Hematopoietic multipotent progenitor cell treated with erythropoietin and hydrocortisone succinate and interleukin-3 and kit ligand, for 17 days (in vitro differentiated cells): ENCODE results near the gene ID2.

Experiments
- DNase-seq: peaks from one replicate; pipeline ENCODE4 v3.0.0-alpha.2; 2015; ENCODE audit warnings: low spot score

The ID2 gene

DNA sequence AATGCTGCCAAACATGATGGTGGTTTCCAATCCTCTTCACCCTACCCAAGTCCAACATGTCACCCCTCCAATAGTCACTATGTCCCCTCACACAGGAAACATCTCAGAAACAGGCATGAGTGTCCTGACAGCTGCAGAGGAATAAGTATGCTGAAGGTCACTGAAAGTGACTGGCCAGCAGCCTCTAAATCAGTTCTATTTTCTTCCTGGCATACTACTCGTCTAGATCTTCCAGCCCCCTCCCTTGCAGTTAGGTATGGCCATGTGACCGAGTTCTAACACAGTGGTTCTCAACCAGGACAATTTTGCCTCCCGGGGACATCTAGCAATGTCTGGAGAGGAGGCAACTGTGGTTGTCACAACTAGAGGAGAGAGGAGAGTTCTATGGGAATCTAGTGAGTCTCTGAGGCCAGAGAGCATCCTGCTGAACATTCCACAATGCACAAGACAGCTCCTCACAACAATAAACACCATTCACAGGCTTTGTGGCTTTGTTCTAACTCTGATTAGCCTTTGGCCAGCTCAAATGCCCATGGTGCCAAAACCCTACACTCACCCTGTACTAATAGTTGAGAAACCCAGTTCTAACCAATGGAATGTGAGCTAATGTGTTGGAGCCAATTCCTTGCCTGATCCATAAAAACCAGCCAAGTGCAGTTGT is 12.6 kb upstream of the ID2 start:
- no peak for DNase-seq

DNA sequence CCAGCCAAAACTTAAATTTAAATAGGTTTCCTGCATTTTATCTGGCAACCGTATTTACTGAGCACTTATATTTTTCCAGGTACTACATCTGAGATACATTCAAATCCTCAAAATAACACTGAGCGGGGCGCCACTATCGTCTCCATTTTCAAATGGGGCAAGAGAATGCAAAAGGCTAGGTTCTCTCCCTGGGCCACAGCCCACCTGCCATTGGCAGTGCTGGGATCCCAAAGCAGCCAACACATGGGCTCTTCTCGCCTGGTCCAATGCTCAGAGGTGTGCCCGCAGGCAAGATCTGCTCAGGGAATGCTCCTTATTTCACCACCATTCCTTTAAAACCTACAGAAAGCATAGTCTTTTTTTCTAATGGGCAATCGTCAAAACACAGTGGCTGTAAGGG is 11.3 kb upstream of the ID2 start:
- no peak for DNase-seq

DNA sequence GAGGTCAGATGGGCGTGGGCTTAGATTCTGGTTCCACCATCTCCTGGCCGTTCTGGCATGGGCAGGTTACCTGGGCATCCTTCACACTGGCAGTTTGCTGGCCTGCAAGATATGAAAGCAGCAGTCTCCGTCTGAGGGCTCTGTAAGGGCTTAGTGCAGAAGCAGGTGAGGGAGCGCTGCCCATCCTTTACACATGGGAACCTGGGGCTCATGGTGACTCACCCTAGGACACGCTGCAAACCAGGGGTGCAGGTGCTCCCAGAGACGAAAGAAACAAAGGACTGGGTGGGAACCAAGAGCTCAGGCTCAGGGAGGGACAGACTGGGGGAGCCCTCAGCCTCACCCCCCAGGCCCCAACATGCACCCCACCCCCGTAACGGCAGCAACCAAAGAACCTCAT is 10.7 kb upstream of the ID2 start:
- DNase-seq: no peak

DNA sequence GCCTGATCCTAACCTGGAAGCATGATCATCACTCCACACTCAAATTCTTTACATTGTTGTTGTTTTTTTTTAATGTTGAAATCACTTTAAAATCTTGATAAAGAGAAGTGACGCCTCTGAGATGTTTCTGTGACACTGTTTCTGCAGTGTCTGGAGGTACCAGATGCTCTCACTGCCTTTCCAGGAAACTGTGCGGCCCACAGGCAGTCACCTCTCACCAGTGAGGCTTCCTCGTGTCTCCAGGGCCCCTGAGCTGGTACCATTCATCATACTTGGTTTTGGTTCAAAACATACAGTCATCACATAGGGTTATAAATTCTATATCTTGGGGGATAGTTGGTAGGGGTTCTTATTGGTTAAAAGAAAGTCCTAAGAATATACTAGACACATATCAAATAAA is 10.1 kb upstream of the ID2 start:
- no peak for DNase-seq

DNA sequence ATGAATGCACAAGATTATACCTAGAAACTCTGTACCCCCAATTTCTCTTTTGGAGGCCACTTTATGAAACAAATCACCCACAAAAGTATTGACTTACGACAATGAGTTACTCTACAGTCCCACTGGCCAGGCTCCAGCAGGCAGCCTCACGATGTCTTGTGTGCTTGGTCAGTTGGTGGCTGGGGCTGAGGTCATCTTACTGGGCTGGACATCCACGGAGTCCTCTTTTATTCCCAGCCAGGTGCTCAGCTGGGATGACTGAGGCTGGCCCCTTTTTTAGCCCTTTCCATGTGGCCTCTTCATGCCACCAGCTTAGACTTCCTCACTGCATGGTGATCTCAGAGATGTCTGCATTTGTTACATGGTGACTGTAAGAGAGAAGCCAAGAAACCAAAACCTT is 8.9 kb upstream of the ID2 start:
- DNase-seq: no peak

DNA sequence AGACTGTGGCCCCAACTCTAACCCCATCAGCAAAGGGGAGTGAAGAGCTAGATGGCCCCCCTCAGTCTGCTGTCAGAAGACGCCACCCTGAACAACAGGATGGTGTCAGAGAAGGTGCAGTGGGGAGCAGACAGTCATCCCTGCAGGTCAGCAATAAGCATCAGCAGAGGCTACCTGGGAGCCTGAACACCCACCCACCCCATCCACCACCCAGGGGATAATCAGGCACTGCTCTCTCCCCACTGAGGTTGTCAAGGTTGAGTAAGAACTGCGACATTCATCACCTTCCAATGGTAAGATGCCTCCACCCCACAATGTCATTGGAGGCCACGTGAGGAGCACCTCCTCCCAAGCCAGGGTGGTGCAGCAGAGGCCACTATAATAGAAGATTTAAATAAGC is 8.5 kb upstream of the ID2 start:
- DNase-seq: no peak

DNA sequence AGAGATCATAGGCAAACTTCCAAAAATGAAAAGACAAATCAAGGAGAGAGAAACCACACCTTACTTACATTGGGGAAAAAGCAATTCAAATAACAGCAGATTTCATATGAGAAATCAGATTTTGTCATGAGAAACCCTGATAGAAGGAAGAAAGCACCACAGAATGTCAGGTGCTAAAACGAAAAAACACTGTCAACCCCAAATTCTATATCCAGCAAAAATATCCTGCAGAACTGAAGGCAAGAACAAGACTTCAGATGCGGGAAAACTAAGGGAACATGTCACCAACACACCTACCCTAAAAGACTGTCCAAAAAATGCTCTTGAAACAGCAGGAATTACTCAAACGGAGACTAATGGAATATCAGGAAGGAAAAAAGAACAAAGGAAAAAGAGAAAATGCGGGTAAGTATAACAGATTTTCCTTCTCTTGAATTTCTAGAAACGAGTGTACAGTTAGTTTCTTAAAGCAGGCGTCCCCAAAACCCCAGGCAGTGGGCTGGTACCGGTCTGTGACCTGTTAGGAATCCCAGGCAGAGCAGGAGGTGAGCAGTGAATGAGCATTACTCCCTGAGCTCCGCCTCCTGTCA is 7.3 kb upstream of the ID2 start:
- no peak for DNase-seq

DNA sequence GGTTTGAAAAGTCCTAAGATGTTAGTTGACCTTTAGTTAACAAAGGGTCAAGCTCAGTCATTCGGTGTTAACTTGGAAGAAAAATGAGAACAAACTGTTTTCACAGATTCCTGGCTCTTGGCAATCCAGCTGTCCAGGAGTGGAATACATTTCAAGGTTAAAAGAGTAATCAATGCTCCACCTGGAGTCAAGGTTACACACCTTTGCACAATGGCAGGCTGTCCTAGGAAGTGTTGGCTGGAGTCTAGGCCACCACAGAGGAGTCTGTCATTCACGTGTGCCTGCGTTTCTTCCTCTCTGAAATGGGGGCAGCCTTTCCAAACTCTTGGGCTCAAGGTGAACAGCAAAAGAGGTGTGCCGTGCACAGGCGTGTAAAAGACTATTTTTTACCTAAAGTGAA is 6.3 kb upstream of the ID2 start:
- DNase-seq: no peak

DNA sequence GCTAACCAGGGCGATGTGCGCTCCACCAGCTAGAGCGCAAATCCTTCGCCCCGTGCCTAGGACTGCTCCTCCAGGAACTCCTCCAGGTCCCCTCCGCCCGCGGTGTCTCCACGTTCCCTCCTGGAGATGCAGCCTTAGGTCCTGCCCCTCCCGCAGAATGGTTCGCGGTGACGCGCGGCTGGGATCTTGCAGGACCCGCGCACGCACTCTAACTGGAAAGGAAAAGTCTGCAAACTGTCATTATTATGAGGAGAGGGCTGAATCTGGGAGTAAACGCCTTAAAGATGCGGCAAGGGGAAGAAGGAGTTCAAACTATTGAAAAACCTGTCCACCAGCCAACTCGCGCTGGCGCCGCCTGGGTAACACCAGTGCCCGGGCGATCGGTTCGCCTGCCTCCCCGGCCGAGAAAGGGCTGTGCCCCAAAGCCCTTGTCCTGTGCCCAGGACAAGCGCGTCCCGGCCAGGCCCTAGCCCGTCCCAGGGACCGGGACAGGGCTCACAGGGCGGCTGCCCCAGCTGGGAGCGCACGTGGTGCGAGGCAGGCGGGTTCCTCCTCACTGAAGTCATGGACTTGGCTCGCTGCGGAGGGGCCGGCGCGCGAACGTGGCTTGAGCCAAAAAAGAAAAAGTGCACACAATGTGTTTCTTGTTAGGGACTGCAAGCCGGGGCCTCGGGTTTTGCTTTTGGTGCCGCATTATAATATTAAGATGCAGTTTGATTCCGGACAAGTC is 5.5 kb upstream of the ID2 start:
- DNase-seq: no peak

DNA sequence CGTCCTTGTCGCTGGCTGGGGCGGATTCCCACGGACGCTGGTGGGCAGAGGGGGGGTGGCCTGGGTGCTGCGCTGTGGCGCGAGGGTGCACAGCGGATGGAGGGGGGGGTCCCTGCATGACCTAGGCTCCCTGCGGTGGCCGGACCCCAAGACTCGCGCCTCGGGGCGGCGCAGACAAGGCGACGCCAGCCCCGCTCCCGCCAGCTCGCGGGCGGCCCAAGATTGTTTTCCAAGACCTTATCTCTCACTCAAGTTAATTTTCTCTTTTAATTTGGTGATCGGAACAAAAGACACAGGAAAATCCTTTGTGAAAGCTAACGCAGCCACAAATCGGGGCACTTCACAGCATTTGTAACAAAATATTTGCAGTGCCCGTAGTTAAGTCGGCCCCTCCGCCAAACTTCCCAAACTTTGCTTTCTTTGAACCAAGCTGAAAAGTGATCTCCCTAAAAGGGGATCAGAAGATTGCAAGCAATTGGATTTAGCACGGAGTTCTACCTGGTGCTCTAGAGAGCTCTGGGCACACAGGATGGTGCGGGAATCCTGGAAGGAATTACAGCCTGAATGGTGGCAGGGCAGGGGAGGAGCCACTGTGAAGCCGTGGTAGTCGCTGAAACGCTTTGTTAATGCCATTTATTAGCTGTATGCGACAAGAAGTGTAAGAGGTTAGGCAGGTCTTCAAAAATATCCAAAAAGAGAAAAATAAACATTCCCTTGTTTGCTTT is 4.8 kb upstream of the ID2 start:
- DNase-seq: no peak

DNA sequence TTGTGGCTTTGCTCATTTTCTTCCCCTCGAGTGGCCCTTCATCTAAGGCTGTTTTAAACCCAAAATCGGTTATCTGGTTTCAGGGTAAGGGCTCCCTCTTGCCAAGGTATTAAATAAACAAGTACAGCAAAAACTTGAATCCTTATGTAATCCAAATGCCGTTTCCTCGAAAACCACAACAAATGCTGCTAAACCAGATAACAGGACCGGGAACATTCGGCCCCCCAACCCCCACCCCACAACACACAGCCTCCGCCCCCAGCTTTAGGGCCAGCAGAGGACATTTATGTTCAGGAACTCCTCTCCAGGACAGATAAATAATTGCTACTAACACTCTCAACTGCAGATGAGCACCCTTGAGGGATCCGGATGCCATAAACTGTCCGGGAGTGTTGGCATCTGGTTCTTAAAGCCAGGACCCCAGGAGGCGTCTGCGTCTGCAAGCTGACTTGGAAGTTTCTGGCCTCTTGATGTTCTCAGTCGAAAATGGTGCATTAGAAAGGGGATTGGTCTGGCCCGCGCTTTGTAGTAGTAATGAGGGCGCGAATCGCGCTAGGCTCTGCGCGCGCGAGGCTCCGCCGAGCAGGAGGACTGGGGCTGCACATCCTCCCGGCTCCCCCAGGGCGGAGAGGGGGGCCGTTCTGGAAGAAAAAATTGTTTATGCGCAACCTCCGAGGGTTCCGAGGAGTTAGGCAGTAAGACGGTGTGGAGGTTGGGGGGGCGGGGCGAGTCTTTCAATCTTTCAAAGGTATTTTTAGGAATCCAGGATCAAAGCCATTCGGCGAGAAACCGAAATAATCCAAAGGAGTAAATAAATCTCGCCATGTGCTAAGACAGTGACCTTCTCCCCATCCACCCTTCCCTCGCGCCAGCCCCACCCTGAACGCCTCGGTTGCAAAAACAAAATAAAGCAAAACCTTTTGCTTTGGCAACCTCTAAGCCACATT is 3.9 kb upstream of the ID2 start:
- DNase-seq: no peak

DNA sequence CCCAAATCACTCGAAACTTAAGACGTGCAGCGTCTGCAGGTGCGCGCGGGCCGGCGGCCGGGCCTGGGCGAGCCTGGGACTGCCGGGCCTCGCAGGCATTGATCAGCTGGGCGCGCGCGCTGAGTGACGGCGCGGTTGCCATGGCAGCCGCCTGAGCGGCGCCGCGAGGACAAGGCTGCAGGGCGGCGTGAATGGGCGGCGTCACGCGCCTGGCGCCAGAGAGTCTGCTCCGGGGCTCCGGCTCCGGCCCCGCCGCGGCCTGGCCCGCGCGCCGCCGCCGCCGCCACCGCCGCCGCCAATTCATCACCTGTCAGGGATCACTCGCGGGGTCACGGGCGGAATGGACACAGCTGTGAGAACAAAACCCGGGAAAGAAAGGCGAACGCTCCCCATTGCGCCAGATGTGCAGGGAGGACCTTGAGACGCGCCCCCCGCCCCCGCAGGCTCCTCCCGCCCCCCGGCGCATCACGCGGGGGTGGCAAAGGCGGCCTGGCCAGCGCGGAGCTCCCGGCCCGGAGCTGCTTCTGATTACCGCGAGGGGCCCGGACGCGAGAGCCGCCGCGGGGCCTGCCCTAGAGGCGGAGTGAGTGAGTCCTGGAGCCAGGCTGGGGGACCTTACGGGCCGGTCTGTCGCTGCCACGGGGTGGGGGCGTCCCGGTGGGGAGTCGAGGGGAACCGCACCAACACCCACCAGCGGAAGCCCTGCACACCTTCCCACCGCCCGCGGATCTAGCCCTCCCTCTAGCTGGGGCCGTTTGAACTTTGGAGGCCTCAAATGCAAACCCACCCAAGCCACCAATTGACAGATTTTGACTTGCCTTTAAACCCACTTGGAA is 2.9 kb upstream of the ID2 start:
- DNase-seq: peak; percentile 90

DNA sequence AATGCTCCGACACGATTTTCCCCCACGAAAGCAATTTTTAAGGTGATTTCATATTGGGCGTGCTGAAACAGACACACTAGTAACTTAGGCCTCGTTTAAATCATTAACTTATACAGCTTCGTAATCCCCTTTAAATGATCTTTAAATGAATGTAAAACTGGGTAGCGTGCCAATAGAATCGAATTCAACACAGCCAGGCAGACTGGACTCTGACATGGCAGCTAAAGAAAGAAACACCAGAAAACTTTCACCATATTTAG is 2.4 kb upstream of the ID2 start:
- no peak for DNase-seq

DNA sequence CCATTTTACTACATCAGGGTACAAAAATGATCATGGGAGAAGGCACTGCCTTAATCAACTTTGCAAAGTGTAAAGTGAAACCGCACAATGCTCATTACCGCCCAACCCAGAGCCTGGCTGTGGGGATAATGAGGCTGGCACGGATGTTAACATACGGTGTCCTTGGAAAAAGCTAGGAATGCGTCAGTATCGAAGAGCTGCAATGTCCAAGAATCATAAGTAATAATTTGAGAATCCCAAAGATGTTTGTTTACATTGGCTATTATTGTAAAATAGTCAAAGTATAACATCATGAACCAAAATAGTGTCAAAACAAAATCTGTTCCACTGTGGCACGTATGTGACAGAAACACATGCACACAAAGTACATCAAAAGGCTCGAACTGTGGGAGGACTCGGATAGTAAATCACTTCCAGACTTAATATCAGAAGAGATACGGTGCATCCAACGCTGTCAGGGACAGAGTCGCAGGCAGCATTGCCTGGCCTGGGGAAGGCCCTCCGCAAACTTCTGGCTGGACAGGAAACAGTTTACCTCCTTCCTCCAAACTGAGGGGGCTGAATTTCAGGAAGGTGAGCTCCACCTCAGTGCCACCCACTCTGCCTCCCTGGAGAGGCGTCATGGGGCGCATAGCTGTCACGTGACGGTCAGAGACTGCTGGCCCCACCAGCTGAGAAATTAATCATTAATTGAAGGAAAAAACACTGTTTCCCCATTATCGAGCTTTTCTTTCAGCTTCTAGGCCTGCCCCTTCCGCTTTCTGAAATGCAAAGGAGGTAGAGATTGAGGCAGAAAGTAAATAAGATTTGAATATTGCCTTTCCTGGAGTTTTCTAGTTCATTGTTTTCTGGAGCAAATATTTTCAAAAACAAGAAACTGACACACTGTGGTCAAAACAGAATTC is 1.8 kb upstream of the ID2 start:
- no peak for DNase-seq

DNA sequence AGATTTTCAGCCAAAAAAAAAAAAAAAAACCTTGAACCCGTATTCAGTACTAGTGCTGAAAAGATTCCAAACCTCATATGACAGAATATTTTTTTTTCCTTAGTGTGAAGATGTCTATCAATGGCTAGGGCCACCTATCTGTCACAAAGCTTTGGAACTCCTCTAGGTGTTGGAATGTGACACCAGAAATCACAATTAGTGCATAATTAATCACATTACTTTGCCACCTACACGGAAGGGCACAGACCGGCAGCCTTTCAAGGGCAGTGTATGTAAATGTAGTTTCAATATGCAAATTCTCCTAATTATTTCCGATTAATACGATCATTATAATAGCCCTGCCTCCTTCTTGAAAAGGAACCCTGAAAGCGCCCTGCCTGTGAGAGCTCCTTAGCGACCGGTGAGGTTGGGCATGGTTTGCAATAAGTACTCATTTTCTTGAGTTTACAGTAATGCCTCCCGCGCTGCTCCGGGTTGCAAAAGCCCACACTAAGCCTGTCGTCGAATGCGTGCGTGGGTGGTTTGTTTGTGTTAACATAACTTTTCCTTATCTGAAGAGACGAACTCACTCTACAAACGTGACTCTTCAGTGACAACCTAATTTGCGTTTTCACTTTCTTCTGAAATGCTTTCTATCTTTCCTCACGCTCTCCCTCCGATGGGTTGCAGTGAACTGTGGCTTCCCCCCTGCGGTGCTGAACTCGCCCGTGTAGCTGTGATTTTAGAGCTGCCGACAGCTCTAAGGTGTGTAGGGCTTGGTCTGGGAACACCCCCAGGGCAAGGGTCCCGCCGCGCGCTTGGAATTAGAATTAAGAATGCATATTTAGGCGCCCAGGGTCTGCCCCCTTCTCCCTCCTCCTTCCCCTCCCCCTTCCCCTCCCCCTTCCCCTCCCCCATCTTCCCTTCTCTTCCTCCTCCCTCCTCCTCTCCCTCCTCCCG is 765 bp upstream of the ID2 start:
- DNase-seq: peak; percentile 83

DNA sequence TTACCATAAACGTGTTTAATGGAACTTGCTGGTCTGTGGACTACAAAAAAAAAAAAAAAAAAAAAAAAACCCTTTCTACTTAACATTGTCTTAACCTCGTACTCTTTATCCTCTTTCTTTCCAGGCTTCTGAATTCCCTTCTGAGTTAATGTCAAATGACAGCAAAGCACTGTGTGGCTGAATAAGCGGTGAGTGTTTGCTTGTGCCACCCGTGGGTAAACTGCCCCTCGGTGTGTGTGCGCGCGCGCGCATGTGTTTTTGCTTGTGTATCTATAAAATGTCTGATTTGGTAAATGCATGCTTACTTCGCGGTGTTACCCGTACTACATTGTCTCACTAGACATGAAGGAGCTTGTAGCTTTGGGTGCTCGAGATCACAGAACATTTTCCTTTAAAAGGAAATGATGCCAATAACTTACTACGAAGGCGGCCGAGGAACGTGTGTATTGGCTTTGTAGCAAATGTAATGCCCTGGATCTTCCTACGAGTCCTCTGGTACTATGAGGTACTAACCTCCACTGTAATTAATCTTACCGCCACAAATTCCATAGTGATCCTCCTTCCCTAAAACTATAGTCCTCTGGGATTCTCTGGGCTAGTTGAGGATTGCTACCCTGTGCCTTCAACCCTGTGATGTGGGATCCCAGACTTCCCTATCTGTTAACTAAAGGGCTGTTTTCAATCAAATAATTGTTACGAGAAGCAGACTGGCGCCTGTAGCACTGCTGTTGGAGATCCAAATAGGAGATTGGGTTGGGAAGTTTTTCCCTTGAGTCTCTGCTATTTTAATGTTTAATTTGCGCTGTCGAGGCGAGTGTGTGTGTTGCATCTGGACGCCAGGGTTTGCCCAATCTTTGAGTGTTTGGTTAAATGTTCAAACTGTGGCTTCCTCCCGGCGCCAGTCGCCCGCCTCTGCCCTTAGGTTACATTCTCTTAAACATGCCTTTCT is 1.1 kb downstream of the ID2 start:
- DNase-seq: peak; percentile 77

DNA sequence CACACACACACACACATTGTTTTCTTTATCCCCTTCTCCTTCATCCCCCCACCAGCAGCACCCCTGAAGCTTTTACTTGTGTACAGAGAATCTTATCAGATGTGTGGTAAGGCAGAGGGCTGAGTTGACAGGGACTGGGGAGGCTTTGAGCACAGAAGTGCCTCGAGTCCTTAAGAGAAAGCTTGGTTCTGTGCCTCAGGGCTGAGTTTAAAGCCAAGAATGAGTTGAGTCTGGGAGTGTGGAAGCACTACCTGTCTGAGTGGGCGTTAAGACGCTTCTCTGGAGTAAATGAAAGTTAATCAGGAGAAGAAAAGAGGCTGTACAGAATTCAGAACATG is 2.7 kb downstream of the ID2 start:
- peak; percentile 78 for DNase-seq
